H1 (cell line): ENCODE measurements around the gene TWF2. TPM values are rescaled to one million over a fixed set of nuclear protein-coding genes. Genes with fewer than 3 reads are reported as not detected.

Source experiments
- RAD21 ChIP-seq, 2 experiments: IDR thresholded peaks in 1 of 2; conservative IDR thresholded peaks in 1 of 2; 2 replicates each; pipeline ENCODE4 v1.6.1; 2011; ENCODE audit warnings: low read depth in 2 of 2, low read length in 2 of 2, improper control_type of control experiment in 1 of 2, inconsistent platforms in 1 of 2, mild to moderate bottlenecking in 1 of 2, moderate library complexity in 1 of 2
- RFX5 ChIP-seq: IDR thresholded peaks from 2 replicates; pipeline ENCODE4 v1.6.1; 2011; ENCODE audit warnings: low read depth, low read length, improper control_type of control experiment, borderline replicate concordance
- SIRT6 ChIP-seq: IDR thresholded peaks from one replicate; pipeline ENCODE4 v1.7.1; 2012; ENCODE audit warnings: low read length, inconsistent platforms
- polyA plus RNA-seq, 7 experiments: library from polyadenylated mRNA; depleted of rRNA in 3 of 7; stranded (reverse) in 5 of 7; unstranded in 2 of 7; fragments of >200 nt in 5 of 7; fragments of 200-250 nt in 2 of 7; gene quantifications; 1 replicate in 5 of 7; 2 replicates in 1 of 7; 4 replicates in 1 of 7; pipeline versions ENCODE4 v1.2.1 to v1.2.3, GENCODE V29; 2011 to 2013; ENCODE audit warnings: missing spikeins in 2 of 7, mixed read lengths in 2 of 7
- total RNA-seq: library from RNA; stranded (reverse); fragmentation: NEBNext Ultra II Directional; extraction: Animal tissue kit (Norgen Biotek cat#: 25700); gene quantifications from 2 replicates; pipeline ENCODE4 v1.2.1, GENCODE V29; 2021

The TWF2 gene
- total and polyA plus RNA-seq, 2 of the 8 experiments (the other 6 are each of a cell fraction or from before 2014, with no cell fraction given), result 65.2 to 90.4 TPM

GRCh38 chr3:52221141-52221562 is 17.8 kb downstream of the TWF2 start (continued):
- TF ChIP-seq RFX5, result no peak
- TF ChIP-seq SIRT6, result no peak
- no peak for TF ChIP-seq RAD21 (IDR thresholded peaks at IDR 0.05 in 1 of 2, conservative IDR thresholded peaks at IDR 0.05 in 1 of 2; ENCODE audit: low read depth in 2 of 2, low read length in 2 of 2)
